Measurements from ENCODE around the gene SLC20A1. TPM values are rescaled to one million over a fixed set of nuclear protein-coding genes. Genes with fewer than 3 reads are reported as not detected.
"Not testable (repeated sequence)": the region's sequence is repeated elsewhere in the genome, so short reads cannot be mapped to it uniquely, and the experiment has no call there.

SLC20A1 gene
- total RNA-seq, 6 experiments from 2014 or later = 147 to 225 (median 195) TPM

DNA sequence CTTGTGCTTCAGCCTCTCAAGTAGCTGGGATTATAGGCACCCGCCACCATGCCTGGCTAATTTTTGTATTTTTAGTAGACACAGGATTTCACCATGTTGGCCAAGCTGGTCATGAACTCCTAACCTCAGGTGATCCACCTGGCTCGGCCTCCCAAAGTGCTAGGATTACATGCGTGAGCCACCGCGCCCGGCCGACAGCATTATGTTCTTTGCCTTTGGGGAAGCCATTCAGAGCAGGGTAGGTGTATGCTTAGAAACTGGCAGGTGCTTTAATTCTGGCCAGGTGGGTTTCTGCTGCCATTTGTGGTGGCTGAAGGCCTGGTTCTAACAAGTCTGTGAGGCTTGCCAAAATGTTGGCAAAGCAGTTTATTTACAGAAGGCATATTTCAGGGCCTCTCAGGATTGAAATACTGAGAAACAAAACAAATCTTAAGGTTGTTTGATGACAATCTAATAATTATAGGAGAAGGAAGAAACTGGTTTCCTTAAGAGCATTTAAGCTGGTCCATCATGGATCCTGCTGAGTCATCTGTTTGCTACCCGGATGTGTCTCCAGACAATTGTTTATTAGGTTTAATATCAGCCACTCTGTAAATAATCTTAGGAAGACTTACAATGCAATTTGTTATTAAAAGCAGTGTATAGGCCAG, 16.0 kb downstream of the SLC20A1 start:
- H3K4me1 Mint-ChIP-seq (ENCODE audit: low read depth) = peaks cover 81% of the 10 kb centered on the region

DNA sequence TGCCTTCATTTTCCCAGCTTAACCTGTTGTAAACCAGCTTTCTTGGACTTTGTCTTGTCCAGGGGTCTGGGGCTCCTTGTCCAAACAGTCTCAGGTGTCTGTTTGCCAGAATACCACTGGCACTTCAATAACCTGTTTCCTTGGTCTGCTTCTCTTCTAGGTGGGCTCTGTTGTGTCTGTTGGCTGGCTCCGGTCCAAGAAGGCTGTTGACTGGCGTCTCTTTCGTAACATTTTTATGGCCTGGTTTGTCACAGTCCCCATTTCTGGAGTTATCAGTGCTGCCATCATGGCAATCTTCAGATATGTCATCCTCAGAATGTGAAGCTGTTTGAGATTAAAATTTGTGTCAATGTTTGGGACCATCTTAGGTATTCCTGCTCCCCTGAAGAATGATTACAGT, 17.0 kb downstream of the SLC20A1 start:
- Mint-ChIP-seq H3K36me3 (ENCODE audit: low read depth) (peaks cover 59% of the 10 kb centered on the region), H3K27ac (peak overlapping the region; percentile 42), H3K27me3 (ENCODE audit: insufficient read depth) (peaks cover 5% of the 10 kb centered on the region), H3K4me3 (no peak overlapping the region), H3K9me3 (no peaks in the 10 kb centered on the region), H3K4me1 (ENCODE audit: low read depth) (peaks cover 72% of the 10 kb centered on the region)
- DNase-seq = no peak
- TF ChIP-seq, protein P1, sequence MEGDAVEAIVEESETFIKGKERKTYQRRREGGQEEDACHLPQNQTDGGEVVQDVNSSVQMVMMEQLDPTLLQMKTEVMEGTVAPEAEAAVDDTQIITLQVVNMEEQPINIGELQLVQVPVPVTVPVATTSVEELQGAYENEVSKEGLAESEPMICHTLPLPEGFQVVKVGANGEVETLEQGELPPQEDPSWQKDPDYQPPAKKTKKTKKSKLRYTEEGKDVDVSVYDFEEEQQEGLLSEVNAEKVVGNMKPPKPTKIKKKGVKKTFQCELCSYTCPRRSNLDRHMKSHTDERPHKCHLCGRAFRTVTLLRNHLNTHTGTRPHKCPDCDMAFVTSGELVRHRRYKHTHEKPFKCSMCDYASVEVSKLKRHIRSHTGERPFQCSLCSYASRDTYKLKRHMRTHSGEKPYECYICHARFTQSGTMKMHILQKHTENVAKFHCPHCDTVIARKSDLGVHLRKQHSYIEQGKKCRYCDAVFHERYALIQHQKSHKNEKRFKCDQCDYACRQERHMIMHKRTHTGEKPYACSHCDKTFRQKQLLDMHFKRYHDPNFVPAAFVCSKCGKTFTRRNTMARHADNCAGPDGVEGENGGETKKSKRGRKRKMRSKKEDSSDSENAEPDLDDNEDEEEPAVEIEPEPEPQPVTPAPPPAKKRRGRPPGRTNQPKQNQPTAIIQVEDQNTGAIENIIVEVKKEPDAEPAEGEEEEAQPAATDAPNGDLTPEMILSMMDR (IDR thresholded peaks at IDR 0.05) = no peak

More for the DNA sequence above, 16.0 kb downstream of the SLC20A1 start:
- peaks cover 7% of the 10 kb centered on the region for H3K27me3 Mint-ChIP-seq (ENCODE audit: insufficient read depth)
- H3K4me3 Mint-ChIP-seq = no peak overlapping the region
- no peak for DNase-seq
- TF ChIP-seq, protein P1 (IDR thresholded peaks at IDR 0.05) = no peak
- peak overlapping the region; percentile 56 for H3K27ac Mint-ChIP-seq
- peaks cover 67% of the 10 kb centered on the region for H3K36me3 Mint-ChIP-seq (ENCODE audit: low read depth)
- H3K9me3 Mint-ChIP-seq = no peaks in the 10 kb centered on the region

DNA sequence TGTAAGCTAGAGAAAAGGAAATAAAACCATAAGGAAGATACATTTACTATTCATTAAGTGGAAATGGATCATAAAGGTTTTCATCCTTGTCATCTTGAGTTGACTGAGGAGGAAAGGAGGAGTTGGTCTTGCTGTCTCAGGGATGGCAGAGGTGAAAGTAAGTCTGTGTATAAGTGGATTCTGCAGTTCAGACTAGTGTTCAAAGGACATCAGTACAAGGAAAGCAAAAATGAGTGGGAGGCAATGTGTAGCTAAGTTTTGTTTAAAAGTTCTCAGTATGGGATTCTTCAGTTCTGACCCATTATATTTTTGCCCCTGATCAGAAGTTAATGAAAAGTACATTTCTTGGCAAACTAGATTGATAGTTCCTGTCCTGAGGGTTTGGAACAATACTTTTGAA, 18.9 kb downstream of the SLC20A1 start:
- H3K27ac Mint-ChIP-seq = peak overlapping the region; percentile 64

DNA sequence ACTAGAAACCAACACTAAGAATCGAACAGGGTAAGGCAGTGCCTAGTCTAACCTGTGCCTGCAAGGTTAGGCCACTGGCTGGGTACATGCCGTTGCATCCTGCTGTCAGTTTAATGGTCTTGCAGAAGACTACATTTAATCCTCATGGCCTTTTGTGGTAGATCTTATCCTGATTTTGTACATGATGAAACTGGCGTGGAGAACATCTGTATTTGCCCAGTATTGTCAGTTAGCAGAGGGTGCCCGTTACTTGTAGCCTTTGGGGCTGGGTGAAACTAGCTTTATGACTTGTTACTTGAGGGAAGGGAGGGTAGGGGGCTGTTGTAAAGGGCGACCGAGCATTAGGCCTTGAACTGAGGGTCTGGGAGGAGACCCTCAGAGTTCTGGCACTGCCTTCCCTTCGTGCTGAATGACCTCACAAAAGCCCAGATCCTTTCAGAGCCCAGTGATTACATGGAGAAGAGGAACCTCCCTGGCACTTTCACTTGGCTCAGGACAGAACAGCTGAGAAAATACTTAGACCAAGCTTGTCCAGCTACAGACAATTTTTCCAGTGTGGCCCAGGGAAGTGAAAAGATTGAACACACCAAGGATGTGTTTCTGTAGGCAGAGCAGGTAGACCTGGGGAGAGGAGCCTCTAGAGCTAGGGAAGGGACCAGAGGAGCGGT, 19.5 kb downstream of the SLC20A1 start:
- peaks cover 47% of the 10 kb centered on the region for H3K4me1 Mint-ChIP-seq (ENCODE audit: low read depth)
- TF ChIP-seq, protein P1 (IDR thresholded peaks at IDR 0.05) = no peak
- peaks cover 40% of the 10 kb centered on the region for H3K36me3 Mint-ChIP-seq (ENCODE audit: low read depth)
- no peaks in the 10 kb centered on the region for H3K9me3 Mint-ChIP-seq
- no peak for DNase-seq
- peak overlapping the region; percentile 64 for H3K27ac Mint-ChIP-seq
- H3K27me3 Mint-ChIP-seq (ENCODE audit: insufficient read depth) = peaks cover 5% of the 10 kb centered on the region
- no peak overlapping the region for H3K4me3 Mint-ChIP-seq

More for the DNA sequence above, 18.9 kb downstream of the SLC20A1 start:
- Mint-ChIP-seq H3K4me1 (ENCODE audit: low read depth) (peaks cover 52% of the 10 kb centered on the region), H3K36me3 (ENCODE audit: low read depth) (peaks cover 45% of the 10 kb centered on the region), H3K27me3 (ENCODE audit: insufficient read depth) (peaks cover 5% of the 10 kb centered on the region), H3K4me3 (no peak overlapping the region), H3K9me3 (no peaks in the 10 kb centered on the region)
- DNase-seq = no peak
- TF ChIP-seq, protein P1 (IDR thresholded peaks at IDR 0.05) = no peak

DNA sequence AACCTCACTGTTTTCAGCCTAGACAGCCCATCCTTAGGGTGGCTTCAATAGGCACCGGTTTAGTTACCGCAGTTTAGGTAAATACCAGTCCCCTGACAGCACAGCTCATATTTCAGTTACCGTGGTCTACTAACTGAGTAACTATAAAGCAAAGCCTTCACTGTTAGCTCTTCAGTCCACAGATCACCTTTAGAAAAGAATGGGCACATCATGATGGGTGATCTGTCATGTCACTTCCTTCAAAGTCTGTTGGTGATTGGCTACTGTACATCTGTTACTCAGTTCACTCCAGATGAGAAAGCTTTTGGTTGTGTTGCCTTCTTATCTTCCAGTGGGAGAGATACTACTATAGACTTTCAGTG, 21.0 kb downstream of the SLC20A1 start:
- H3K36me3 Mint-ChIP-seq (ENCODE audit: low read depth) = peaks cover 29% of the 10 kb centered on the region
- TF ChIP-seq, protein P1 (IDR thresholded peaks at IDR 0.05) = no peak
- H3K27ac Mint-ChIP-seq = peak overlapping the region; percentile 62
- no peaks in the 10 kb centered on the region for H3K9me3 Mint-ChIP-seq
- no peak overlapping the region for H3K4me3 Mint-ChIP-seq
- peaks cover 5% of the 10 kb centered on the region for H3K27me3 Mint-ChIP-seq (ENCODE audit: insufficient read depth)
- no peak for DNase-seq
- H3K4me1 Mint-ChIP-seq (ENCODE audit: low read depth) = peaks cover 32% of the 10 kb centered on the region

DNA sequence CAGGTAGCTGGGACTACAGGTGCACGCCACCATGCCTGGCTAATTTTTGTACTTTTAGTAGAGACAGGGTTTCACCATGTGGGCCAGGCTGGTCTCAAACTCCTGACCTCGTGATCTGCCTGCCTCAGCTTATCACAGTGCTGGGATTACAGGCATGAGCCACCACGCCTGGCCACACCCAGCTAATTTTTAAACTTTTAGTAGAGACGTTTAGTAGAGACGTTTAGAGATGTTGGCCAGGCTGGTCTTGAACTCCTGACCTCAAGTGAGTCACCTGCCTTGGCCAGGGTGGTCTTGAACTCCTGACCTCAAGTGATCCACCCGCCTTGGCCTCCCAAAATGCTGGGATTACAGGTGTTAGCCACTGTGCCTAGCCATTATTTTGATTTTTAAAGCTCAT, 21.8 kb downstream of the SLC20A1 start:
- not testable (repeated sequence) for DNase-seq; H3K27ac Mint-ChIP-seq; H3K4me3 Mint-ChIP-seq; H3K27me3 Mint-ChIP-seq (ENCODE audit: insufficient read depth); H3K9me3 Mint-ChIP-seq
- H3K4me1 Mint-ChIP-seq (ENCODE audit: low read depth) = peaks cover 27% of the 10 kb centered on the region
- peaks cover 29% of the 10 kb centered on the region for H3K36me3 Mint-ChIP-seq (ENCODE audit: low read depth)

All from HFFc6 (cell line).